NB4 (cell line): ENCODE results near the gene TRAPPC3L.
A peak's percentile ranks its signal among the peaks of the same experiment; 100 is the strongest.

Experiments
- DNase-seq: peaks from one replicate; pipeline ENCODE4 v3.0.0; 2010; ENCODE audit warnings: low read depth
- H3K4me3 ChIP-seq: one replicate; pipeline ENCODE4 v1.5.1; 2011; ENCODE audit warnings: mild to moderate bottlenecking, low read depth, low read length, moderate library complexity
- MYC ChIP-seq: IDR thresholded peaks from 2 replicates; pipeline ENCODE4 v1.6.1; 2011; ENCODE audit warnings: low read depth, low read length
- POLR2A ChIP-seq: IDR thresholded peaks from 2 replicates; pipeline ENCODE4 v1.6.1; 2011; ENCODE audit warnings: mild to moderate bottlenecking; ENCODE audit not compliant: insufficient read length; ENCODE audit errors: extremely low read depth
- TF ChIP-seq, protein P1 (sequence below): IDR thresholded peaks from one replicate; pipeline ENCODE4 v1.5.1; 2012; ENCODE audit warnings: low read depth, low read length
- TF ChIP-seq, protein P2 (sequence below): IDR thresholded peaks from 2 replicates; pipeline ENCODE4 v1.6.1; 2011; ENCODE audit warnings: low read depth, low read length

TRAPPC3L gene

DNA sequence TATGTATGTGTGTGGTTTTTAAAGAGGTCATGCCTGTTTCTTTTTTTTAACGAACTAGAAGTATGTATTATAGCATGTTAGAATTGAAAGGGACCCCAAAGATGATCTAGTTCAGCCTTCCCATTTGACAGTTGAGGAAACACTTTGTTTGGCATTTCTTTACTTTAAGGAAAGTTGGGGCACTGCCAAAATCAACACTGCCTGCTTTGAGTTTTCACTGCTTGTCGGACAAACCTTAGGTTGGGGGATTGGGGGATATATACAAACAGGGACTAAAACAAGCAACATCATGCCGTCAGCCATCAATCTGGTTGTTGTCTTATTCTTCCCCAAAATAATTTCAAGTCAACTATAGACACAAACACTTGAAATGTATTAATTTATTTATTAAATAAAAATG, 98.4 kb downstream of the TRAPPC3L start:
- no peak for DNase-seq
- H3K4me3 ChIP-seq = no peak overlapping the region
- TF ChIP-seq, protein P1, sequence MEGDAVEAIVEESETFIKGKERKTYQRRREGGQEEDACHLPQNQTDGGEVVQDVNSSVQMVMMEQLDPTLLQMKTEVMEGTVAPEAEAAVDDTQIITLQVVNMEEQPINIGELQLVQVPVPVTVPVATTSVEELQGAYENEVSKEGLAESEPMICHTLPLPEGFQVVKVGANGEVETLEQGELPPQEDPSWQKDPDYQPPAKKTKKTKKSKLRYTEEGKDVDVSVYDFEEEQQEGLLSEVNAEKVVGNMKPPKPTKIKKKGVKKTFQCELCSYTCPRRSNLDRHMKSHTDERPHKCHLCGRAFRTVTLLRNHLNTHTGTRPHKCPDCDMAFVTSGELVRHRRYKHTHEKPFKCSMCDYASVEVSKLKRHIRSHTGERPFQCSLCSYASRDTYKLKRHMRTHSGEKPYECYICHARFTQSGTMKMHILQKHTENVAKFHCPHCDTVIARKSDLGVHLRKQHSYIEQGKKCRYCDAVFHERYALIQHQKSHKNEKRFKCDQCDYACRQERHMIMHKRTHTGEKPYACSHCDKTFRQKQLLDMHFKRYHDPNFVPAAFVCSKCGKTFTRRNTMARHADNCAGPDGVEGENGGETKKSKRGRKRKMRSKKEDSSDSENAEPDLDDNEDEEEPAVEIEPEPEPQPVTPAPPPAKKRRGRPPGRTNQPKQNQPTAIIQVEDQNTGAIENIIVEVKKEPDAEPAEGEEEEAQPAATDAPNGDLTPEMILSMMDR = no peak
- TF ChIP-seq, protein P2, sequence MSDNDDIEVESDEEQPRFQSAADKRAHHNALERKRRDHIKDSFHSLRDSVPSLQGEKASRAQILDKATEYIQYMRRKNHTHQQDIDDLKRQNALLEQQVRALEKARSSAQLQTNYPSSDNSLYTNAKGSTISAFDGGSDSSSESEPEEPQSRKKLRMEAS = no peak

DNA sequence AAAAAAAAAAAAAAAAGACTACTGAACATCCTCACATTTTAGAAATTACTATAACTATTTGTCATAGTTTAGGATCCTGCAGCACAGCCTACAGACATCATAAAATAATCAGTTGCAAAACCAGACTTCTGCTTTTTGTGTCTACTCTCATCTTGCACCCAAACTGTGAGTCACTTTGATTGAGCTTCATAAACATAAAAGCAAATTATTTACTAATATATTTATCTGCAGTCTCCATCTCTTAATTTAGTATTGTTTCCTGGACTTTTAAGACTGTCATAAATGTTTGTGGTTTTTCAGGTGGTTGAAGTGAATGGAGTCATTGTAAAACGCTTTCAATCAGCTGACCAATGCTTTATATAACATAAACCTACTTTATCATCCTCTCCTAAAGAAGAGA, 99.1 kb downstream of the TRAPPC3L start:
- peak; percentile 81 for DNase-seq
- no peak overlapping the region for H3K4me3 ChIP-seq
- TF ChIP-seq, protein P1 = no peak
- no peak for TF ChIP-seq MYC
- no peak for TF ChIP-seq POLR2A
- TF ChIP-seq, protein P2 = no peak

DNA sequence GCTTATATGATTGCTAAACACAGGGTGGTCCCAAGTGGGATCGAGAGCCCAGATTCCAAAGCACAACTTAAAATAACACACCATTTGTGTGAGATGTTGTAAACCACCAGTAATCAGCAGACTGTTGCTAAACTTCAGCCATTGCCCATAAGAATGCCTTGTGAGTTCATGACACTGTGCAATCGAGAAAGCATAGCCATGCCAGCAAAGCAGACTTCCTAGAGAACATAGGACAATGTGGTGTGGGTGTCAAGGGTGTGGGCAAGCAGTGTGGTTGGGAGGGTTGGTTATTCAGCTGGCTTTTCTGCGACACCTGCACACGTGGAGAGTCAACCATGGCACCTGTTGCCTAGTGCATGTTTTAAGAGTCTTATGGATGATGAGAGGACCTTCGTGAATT, 100.4 kb downstream of the TRAPPC3L start:
- TF ChIP-seq POLR2A = no peak
- no peak for TF ChIP-seq MYC
- TF ChIP-seq, protein P1 = no peak
- TF ChIP-seq, protein P2 = no peak
- H3K4me3 ChIP-seq = no peak overlapping the region
- no peak for DNase-seq
